B cell (primary cell): ENCODE data around the gene MYO1C. TPM values are rescaled to one million over a fixed set of nuclear protein-coding genes. Genes with fewer than 3 reads are reported as not detected.

ENCODE experiments used
- ATAC-seq: fragments of 200-7000 bp; cut with Tn5 transposase; one replicate; pipeline ENCODE4 v1.10.0; 2021; ENCODE audit warnings: low read depth, mild to moderate bottlenecking, moderate number of reproducible peaks, moderate library complexity
- CTCF ChIA-PET: fragments of 350-600 bp; sonication (Branson Sonifier 250); formaldehyde crosslinking; loops from one replicate; lab custom pipeline; 2021; ENCODE audit warnings: antibody characterized with exemption, inconsistent platforms; lab: Charles Lee
- POLR2A ChIA-PET: fragments of 350-600 bp; sonication (Branson Sonifier 250); formaldehyde crosslinking; loops from one replicate; lab custom pipeline; 2021; ENCODE audit warnings: antibody characterized with exemption; lab: Charles Lee
- DNase-seq: peaks from one replicate; pipeline ENCODE4 v3.0.0; 2013
- H2AFZ ChIP-seq: 2 replicates; pipeline ENCODE4 v1.6.1; 2012; ENCODE audit warnings: mild to moderate bottlenecking, low read depth, low read length; ENCODE audit not compliant: insufficient read depth, poor library complexity, severe bottlenecking
- H3K27ac ChIP-seq, 2 donors: 1 replicate in 1 of 2; 2 replicates in 1 of 2; pipeline ENCODE4 v1.5.1; 2012 to 2013; ENCODE audit warnings: low read length in 2 of 2, mild to moderate bottlenecking in 2 of 2, moderate library complexity in 1 of 2
- H3K27me3 ChIP-seq, 4 experiments: fragments of 200-600 bp in 1 of 4; sonication (generic) in 1 of 4; replicated peaks in 1 of 4; 1 replicate in 2 of 4; 2 replicates in 2 of 4; pipeline versions ENCODE4 v1.6.1 to v1.7.0; 2013 to 2016; ENCODE audit warnings: low read length in 3 of 4, mild to moderate bottlenecking in 2 of 4, mixed read lengths in 1 of 4, moderate library complexity in 1 of 4; ENCODE audit not compliant: insufficient read depth in 4 of 4, control insufficient read depth in 3 of 4; ENCODE audit errors: control extremely low read depth in 1 of 4
- H3K36me3 ChIP-seq, 2 experiments: replicated peaks in 1 of 2; 1 replicate in 1 of 2; 2 replicates in 1 of 2; pipeline versions ENCODE4 v1.6.1 to v1.7.1; 2013; ENCODE audit warnings: low read length in 1 of 2; ENCODE audit not compliant: insufficient read depth in 2 of 2, control insufficient read depth in 1 of 2; ENCODE audit errors: control extremely low read depth in 1 of 2, extremely low read depth in 1 of 2
- H3K4me1 ChIP-seq, 2 donors: fragments of 200-600 bp in 1 of 2; sonication (generic) in 1 of 2; 1 replicate in 1 of 2; 2 replicates in 1 of 2; pipeline versions ENCODE4 v1.5.1 to v1.6.1; 2013 to 2017; ENCODE audit warnings: low read length in 2 of 2; ENCODE audit not compliant: control insufficient read depth in 2 of 2, insufficient read depth in 2 of 2
- H3K4me2 ChIP-seq: replicated peaks from 2 replicates; pipeline ENCODE3; 2012; ENCODE audit warnings: mild to moderate bottlenecking, low read depth, low read length; ENCODE audit not compliant: poor library complexity, severe bottlenecking
- H3K4me3 ChIP-seq, 5 experiments: fragments of 200-600 bp in 1 of 5; sonication (generic) in 1 of 5; 1 replicate in 3 of 5; 2 replicates in 2 of 5; pipeline versions ENCODE4 v1.5.1 to v1.7.0; 2011 to 2016; ENCODE audit warnings: low read length in 4 of 5, mild to moderate bottlenecking in 4 of 5, low read depth in 2 of 5, control low read depth in 1 of 5, moderate library complexity in 1 of 5; ENCODE audit not compliant: insufficient read depth in 1 of 5; ENCODE audit errors: control extremely low read depth in 1 of 5, extremely low read depth in 1 of 5
- H3K79me2 ChIP-seq: fragments of 200-600 bp; sonication (generic); one replicate; pipeline ENCODE4 v1.6.0; 2016; ENCODE audit warnings: low read length; ENCODE audit not compliant: control insufficient read depth, insufficient read depth
- H3K9ac ChIP-seq: fragments of 200-600 bp; sonication (generic); 2 replicates; pipeline ENCODE4 v1.6.1; 2017; ENCODE audit warnings: mild to moderate bottlenecking, low read length, moderate library complexity
- H3K9me3 ChIP-seq, 3 donors: one replicate each; pipeline versions ENCODE4 v1.6.1 to v1.7.1; 2013; ENCODE audit warnings: low read length in 2 of 3; ENCODE audit not compliant: control insufficient read depth in 2 of 3, insufficient read depth in 1 of 3; ENCODE audit errors: control extremely low read depth in 1 of 3
- H4K20me1 ChIP-seq: 2 replicates; pipeline ENCODE4 v1.6.0; 2012; ENCODE audit warnings: mild to moderate bottlenecking, low read length; ENCODE audit not compliant: insufficient read depth, control insufficient read depth, poor library complexity, severe bottlenecking
- H3K27ac Mint-ChIP-seq: one replicate; pipeline ENCODE4 v1.8.0; 2021; ENCODE audit warnings: mixed read lengths
- H3K27me3 Mint-ChIP-seq: one replicate; pipeline ENCODE4 v1.8.0; 2021; ENCODE audit warnings: mixed read lengths
- H3K4me1 Mint-ChIP-seq: one replicate; pipeline ENCODE4 v1.8.0; 2021; ENCODE audit warnings: mixed read lengths
- H3K4me3 Mint-ChIP-seq: one replicate; pipeline ENCODE4 v1.8.0; 2021; ENCODE audit warnings: mixed read lengths
- H3K9me3 Mint-ChIP-seq: one replicate; pipeline ENCODE4 v1.8.0; 2022; ENCODE audit warnings: mixed read lengths; ENCODE audit not compliant: insufficient read depth
- EZH2 ChIP-seq: IDR thresholded peaks from 2 replicates; pipeline ENCODE4 v1.6.1; 2012; ENCODE audit warnings: borderline replicate concordance, low read depth, mild to moderate bottlenecking, moderate library complexity, low read length; ENCODE audit not compliant: insufficient read depth, poor library complexity, severe bottlenecking
- WGBS: methylation state at CpG from one replicate; pipeline ENCODE4 v1.1.5; 2013; ENCODE audit warnings: missing lambda C conversion rate; ENCODE audit not compliant: insufficient coverage; 5-methylcytosine and 5-hydroxymethylcytosine counted together
- intact Hi-C: fragments of 100-400 bp; cut with micrococcal nuclease; formaldehyde crosslinking; loops from one replicate; pipeline ENCODE4 v1.10.0; 2022
- polyA plus RNA-seq: library from polyadenylated mRNA; depleted of rRNA; stranded (reverse); fragments of >200 nt; gene quantifications from 2 replicates; pipeline ENCODE4 v1.2.3, GENCODE V29; 2012
- total RNA-seq, 2 donors: library from RNA; stranded (reverse); fragments of 120-200 nt in 1 of 2; gene quantifications; 1 replicate in 1 of 2; 2 replicates in 1 of 2; pipeline versions ENCODE4 v1.2.3 to v1.2.4, GENCODE V29; 2013 to 2022
- TF ChIP-seq, protein P1 (sequence below): fragments of 200-600 bp; IDR thresholded peaks from one replicate; pipeline ENCODE4 v1.8.0; 2022; ENCODE audit warnings: antibody characterized with exemption, mild to moderate bottlenecking

The MYO1C gene
- total and polyA plus RNA-seq, 2 donors (not counting 1 experiment from before 2014, with no cell fraction given), result 54.7 to 81.7 TPM

DNA sequence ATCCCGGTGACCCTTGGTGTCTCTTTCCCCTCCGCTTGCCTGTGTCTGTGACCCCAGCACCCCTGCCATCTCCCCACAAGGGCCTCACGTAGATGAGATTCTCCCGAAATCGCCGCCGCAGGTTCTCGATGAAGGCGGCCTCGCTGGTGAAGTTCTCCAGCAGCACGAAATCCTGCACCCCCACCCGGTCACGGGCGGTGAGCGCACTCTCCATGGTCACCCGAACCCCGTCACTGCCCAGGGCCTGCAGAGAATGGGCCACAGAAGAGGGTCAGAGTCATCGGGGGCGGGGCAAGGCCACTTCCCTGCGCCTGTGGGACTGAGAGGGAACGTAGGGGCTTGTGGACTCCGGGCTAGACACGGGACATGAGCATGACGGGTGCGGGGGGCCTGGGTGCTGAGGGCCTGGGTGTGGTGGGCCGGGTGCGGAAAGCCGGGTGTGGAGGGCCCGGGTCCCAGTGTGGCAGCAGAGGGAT is 8.4 kb downstream of the MYO1C start:
- Histone ChIP-seq H3K79me2 (peaks cover 22% of the 10 kb centered on the region), H3K4me2 (peak overlapping the region; percentile 98), H3K27ac (peak overlapping the region in 1 of 2 donors; percentile 53), H3K9me3 (no peaks in the 10 kb centered on the region), H3K4me1 (peaks cover 14 to 39% of the 10 kb centered on the region in 2 donors), H3K27me3 (no peaks in the 10 kb centered on the region), H3K36me3 (peaks cover 0 to 32% of the 10 kb centered on the region in 2 experiments), H4K20me1 (peaks cover 31% of the 10 kb centered on the region), H3K9ac (no peak overlapping the region), H3K4me3 (peak overlapping the region in 2 of 5 experiments; percentile 15 to 25), H2AFZ (no peak overlapping the region)
- ATAC-seq, result no peak
- Mint-ChIP-seq H3K27ac (peak overlapping the region; percentile 81), H3K27me3 (no peaks in the 10 kb centered on the region), H3K9me3 (no peaks in the 10 kb centered on the region), H3K4me1 (peaks cover 32% of the 10 kb centered on the region), H3K4me3 (peak overlapping the region; percentile 95)
- intact Hi-C loops, result loop anchor here (5.0 kb wide), 1 partner anchor 33 kb away; the partner anchor contains the start of gene INPP5K
- TF ChIP-seq, protein P1, sequence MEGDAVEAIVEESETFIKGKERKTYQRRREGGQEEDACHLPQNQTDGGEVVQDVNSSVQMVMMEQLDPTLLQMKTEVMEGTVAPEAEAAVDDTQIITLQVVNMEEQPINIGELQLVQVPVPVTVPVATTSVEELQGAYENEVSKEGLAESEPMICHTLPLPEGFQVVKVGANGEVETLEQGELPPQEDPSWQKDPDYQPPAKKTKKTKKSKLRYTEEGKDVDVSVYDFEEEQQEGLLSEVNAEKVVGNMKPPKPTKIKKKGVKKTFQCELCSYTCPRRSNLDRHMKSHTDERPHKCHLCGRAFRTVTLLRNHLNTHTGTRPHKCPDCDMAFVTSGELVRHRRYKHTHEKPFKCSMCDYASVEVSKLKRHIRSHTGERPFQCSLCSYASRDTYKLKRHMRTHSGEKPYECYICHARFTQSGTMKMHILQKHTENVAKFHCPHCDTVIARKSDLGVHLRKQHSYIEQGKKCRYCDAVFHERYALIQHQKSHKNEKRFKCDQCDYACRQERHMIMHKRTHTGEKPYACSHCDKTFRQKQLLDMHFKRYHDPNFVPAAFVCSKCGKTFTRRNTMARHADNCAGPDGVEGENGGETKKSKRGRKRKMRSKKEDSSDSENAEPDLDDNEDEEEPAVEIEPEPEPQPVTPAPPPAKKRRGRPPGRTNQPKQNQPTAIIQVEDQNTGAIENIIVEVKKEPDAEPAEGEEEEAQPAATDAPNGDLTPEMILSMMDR, result no peak
- TF ChIP-seq EZH2, result no peak
- DNase-seq, result no peak
- whole genome bisulfite sequencing, result 94% methylated on average over 29 of the region's 29 CpGs
- ChIA-PET CTCF (interaction anchor here (0.7 to 2.7 kb wide), 4 partner anchors 9 to 165 kb away, joined by 3 to 11 read pairs (median 5); partner anchors contain the start of gene INPP5K), POLR2A (interaction anchor here (0.8 to 1.4 kb wide), 8 partner anchors 9 to 303 kb away, joined by 3 to 24 read pairs (median 4); partner anchors contain the start of genes CRK and INPP5K)

DNA sequence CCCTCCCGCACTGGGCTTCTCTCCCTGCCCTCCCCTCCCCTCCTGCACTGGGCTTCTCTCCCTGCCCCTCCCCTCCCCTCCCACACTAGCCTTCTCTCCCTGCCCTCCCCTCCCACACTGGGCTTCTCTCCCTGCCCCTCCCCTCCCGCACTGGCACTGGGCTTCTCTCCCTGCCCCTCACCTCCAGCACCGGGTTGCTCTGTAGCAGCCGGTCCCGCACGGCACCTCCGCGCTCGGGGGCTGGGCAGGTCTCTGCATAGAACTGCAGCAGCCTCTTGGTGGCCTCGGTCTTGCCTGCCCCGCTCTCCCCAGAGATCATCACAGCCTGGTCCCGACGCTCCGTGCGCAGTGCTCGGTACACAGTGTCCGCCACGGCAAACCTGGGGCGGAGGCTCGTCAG is 9.8 kb downstream of the MYO1C start:
- 96% methylated on average over 19 of the region's 20 CpGs for WGBS
- no peak for TF ChIP-seq EZH2
- TF ChIP-seq, protein P1, result no peak
- H3K27me3 Mint-ChIP-seq, result no peaks in the 10 kb centered on the region
- no peaks in the 10 kb centered on the region for H3K9me3 Mint-ChIP-seq
- Histone ChIP-seq H3K36me3 (peaks cover 0 to 46% of the 10 kb centered on the region in 2 experiments), H3K9ac (no peak overlapping the region), H3K4me3 (no peak overlapping the region), H4K20me1 (peaks cover 41% of the 10 kb centered on the region), H3K27me3 (no peaks in the 10 kb centered on the region), H3K4me2 (no peak overlapping the region), H3K4me1 (peaks cover 10 to 30% of the 10 kb centered on the region in 2 donors), H3K27ac (no peak overlapping the region), H3K9me3 (no peaks in the 10 kb centered on the region), H3K79me2 (peaks cover 22% of the 10 kb centered on the region), H2AFZ (no peak overlapping the region)
- intact Hi-C loops, result loop anchor here (5.0 kb wide), 1 partner anchor 35 kb away; the partner anchor contains the start of gene INPP5K
- H3K4me1 Mint-ChIP-seq, result peaks cover 24% of the 10 kb centered on the region
- ChIA-PET POLR2A (interaction anchor here (1.0 kb wide), 1 partner anchor 8 kb away, joined by 10 read pairs; no protein-coding TSS in a partner anchor), CTCF (interaction anchor here (2.7 kb wide), 1 partner anchor 117 kb away, joined by 11 read pairs; no protein-coding TSS in a partner anchor)
- DNase-seq, result no peak
- no peak for ATAC-seq
- H3K4me3 Mint-ChIP-seq, result no peak overlapping the region
- H3K27ac Mint-ChIP-seq, result no peak overlapping the region
